ENCODE results near the gene RAB43. TPM values are rescaled to one million over a fixed set of nuclear protein-coding genes. Genes with fewer than 3 reads are reported as not detected.

RAB43 gene
- total RNA-seq, 2 donors from 2014 or later, result 34.5 to 38.1 TPM

- H3K27ac Mint-ChIP-seq, result peak overlapping the region; percentile 94
Measured at GRCh38 chr3:129121016-129121791, 400 bp downstream of the RAB43 start.

DNA sequence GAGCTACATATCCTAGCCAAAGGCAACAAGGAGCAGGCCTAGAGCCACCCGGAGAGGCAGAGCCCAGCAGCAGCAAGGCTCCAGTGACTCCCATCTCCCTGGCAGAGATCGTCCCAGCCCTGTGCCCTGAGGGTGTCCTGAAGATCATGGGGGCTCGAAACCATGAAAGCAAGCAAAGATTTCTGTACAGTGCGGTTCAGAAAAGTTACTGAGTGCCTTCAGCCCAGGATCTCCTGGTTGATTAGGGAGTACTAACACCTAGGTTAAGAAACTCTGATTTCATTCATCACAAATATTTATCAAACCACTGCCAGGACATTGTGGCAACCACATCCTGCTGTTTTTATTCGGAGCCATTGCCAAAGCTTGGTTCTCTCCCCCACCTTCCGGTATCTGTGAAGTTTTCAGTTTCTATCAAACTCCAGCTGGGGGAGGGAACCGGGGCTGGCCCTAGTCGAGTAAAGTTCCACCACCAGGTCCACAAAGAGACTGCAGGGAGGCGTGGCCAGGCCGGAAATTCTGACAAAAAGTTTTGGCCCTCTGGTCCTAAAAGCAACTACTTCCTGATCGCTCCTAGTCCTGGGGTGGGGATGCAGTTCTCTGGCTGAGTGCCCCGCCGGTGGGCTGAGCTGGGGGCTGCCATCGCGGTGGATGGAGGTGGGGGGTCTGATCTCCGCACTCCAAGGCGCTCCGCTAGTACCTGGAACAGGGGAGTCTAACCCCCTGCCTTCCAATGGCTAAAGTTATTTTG lies 1.2 kb downstream of the RAB43 start:
- H3K27me3 Mint-ChIP-seq (ENCODE audit: insufficient read depth), result no peaks in the 10 kb centered on the region
- H3K36me3 ChIP-seq (ENCODE audit: control insufficient read depth, insufficient read depth, low read length), result peaks cover 10% of the 10 kb centered on the region
- peaks cover 7% of the 10 kb centered on the region for H3K36me3 Mint-ChIP-seq (ENCODE audit: low read depth)
- peak; percentile 94 for DNase-seq
- TF ChIP-seq, protein P1, sequence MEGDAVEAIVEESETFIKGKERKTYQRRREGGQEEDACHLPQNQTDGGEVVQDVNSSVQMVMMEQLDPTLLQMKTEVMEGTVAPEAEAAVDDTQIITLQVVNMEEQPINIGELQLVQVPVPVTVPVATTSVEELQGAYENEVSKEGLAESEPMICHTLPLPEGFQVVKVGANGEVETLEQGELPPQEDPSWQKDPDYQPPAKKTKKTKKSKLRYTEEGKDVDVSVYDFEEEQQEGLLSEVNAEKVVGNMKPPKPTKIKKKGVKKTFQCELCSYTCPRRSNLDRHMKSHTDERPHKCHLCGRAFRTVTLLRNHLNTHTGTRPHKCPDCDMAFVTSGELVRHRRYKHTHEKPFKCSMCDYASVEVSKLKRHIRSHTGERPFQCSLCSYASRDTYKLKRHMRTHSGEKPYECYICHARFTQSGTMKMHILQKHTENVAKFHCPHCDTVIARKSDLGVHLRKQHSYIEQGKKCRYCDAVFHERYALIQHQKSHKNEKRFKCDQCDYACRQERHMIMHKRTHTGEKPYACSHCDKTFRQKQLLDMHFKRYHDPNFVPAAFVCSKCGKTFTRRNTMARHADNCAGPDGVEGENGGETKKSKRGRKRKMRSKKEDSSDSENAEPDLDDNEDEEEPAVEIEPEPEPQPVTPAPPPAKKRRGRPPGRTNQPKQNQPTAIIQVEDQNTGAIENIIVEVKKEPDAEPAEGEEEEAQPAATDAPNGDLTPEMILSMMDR (conservative IDR thresholded peaks at IDR 0.05), result peak; percentile 45
- H3K4me1 Mint-ChIP-seq, result peaks cover 54% of the 10 kb centered on the region
- H3K9me3 Mint-ChIP-seq, result no peaks in the 10 kb centered on the region
- H3K9me3 ChIP-seq (ENCODE audit: control insufficient read depth, low read length), result no peaks in the 10 kb centered on the region
- peak overlapping the region; percentile 74 for H3K9ac ChIP-seq (ENCODE audit: extremely low read depth, low read length, poor library complexity, severe bottlenecking)
- H3K27ac ChIP-seq (ENCODE audit: low read depth, low read length), result no peak overlapping the region
- 6 to 29% methylated on average over 4 to 18 of the region's 18 CpGs for WGBS, 2 experiments (ENCODE audit: insufficient coverage in 1 of 2, insufficient read length in 1 of 2)
- H3K4me1 ChIP-seq (ENCODE audit: control insufficient read depth, insufficient read depth, low read length), result peaks cover 30% of the 10 kb centered on the region
- H3K4me3 Mint-ChIP-seq, result peak overlapping the region; percentile 83
- H3K27ac Mint-ChIP-seq, result peak overlapping the region; percentile 87
- H3K4me3 ChIP-seq (ENCODE audit: low read length), result peak overlapping the region; percentile 89
- no peaks in the 10 kb centered on the region for H3K27me3 ChIP-seq (ENCODE audit: control insufficient read depth, insufficient read depth, low read length, poor library complexity, severe bottlenecking)

More at GRCh38 chr3:129121016-129121791, 400 bp downstream of the RAB43 start:
- WGBS, 2 experiments (ENCODE audit: insufficient coverage in 1 of 2, insufficient read length in 1 of 2), result 0% methylated on average over 13 to 75 of the region's 80 CpGs
- Histone ChIP-seq H3K9ac (ENCODE audit: extremely low read depth, low read length, poor library complexity, severe bottlenecking) (peak overlapping the region; percentile 74), H3K4me3 (ENCODE audit: low read length) (peak overlapping the region; percentile 89), H3K36me3 (ENCODE audit: control insufficient read depth, insufficient read depth, low read length) (peaks cover 10% of the 10 kb centered on the region), H3K9me3 (ENCODE audit: control insufficient read depth, low read length) (no peaks in the 10 kb centered on the region), H3K27ac (ENCODE audit: low read depth, low read length) (no peak overlapping the region), H3K4me1 (ENCODE audit: control insufficient read depth, insufficient read depth, low read length) (peaks cover 30% of the 10 kb centered on the region), H3K27me3 (ENCODE audit: control insufficient read depth, insufficient read depth, low read length, poor library complexity, severe bottlenecking) (no peaks in the 10 kb centered on the region)
- Mint-ChIP-seq H3K27me3 (ENCODE audit: insufficient read depth) (no peaks in the 10 kb centered on the region), H3K4me3 (peak overlapping the region; percentile 83), H3K4me1 (peaks cover 48% of the 10 kb centered on the region), H3K9me3 (no peaks in the 10 kb centered on the region), H3K36me3 (ENCODE audit: low read depth) (peaks cover 9% of the 10 kb centered on the region)
- TF ChIP-seq, protein P1 (conservative IDR thresholded peaks at IDR 0.05), result peak; percentile 48
- peak; percentile 76 for DNase-seq

GRCh38 chr3:129119365-129120100 lies 2.1 kb downstream of the RAB43 start:
- H3K4me3 Mint-ChIP-seq, result peak overlapping the region; percentile 83
- H3K27ac Mint-ChIP-seq, result peak overlapping the region; percentile 87
- Histone ChIP-seq H3K9ac (ENCODE audit: extremely low read depth, low read length, poor library complexity, severe bottlenecking) (peak overlapping the region; percentile 74), H3K4me3 (ENCODE audit: low read length) (peak overlapping the region; percentile 89), H3K27ac (ENCODE audit: low read depth, low read length) (no peak overlapping the region), H3K4me1 (ENCODE audit: control insufficient read depth, insufficient read depth, low read length) (peaks cover 30% of the 10 kb centered on the region), H3K27me3 (ENCODE audit: control insufficient read depth, insufficient read depth, low read length, poor library complexity, severe bottlenecking) (no peaks in the 10 kb centered on the region), H3K36me3 (ENCODE audit: control insufficient read depth, insufficient read depth, low read length) (peaks cover 13% of the 10 kb centered on the region), H3K9me3 (ENCODE audit: control insufficient read depth, low read length) (no peaks in the 10 kb centered on the region)
- WGBS, 2 experiments (ENCODE audit: insufficient coverage in 1 of 2, insufficient read length in 1 of 2), result 53 to 60% methylated on average over 8 to 13 of the region's 13 CpGs
- H3K36me3 Mint-ChIP-seq (ENCODE audit: low read depth), result peaks cover 7% of the 10 kb centered on the region
- peak; percentile 64 for DNase-seq
- H3K9me3 Mint-ChIP-seq, result no peaks in the 10 kb centered on the region
- H3K27me3 Mint-ChIP-seq (ENCODE audit: insufficient read depth), result no peaks in the 10 kb centered on the region
- H3K4me1 Mint-ChIP-seq, result peaks cover 60% of the 10 kb centered on the region
- TF ChIP-seq, protein P1 (conservative IDR thresholded peaks at IDR 0.05), result no peak
